Esophagus squamous epithelium (tissue), 4 donors: ENCODE results near the gene DOCK10.

Source experiments
- POLR2A ChIP-seq, 4 donors: fragments of 450-650 bp; IDR thresholded peaks; one replicate each; pipeline ENCODE4 v1.6.1; 2017; ENCODE audit warnings: antibody characterized with exemption in 4 of 4, mild to moderate bottlenecking in 4 of 4, moderate library complexity in 3 of 4
- TF ChIP-seq, protein P1 (sequence below), 6 experiments: fragments of 450-650 bp in 4 of 6; fragments of 200-600 bp in 2 of 6; sonication (generic) in 2 of 6; IDR thresholded peaks; one replicate each; pipeline ENCODE4 v1.5.1; 2016 to 2019; ENCODE audit warnings: antibody characterized with exemption in 6 of 6, mild to moderate bottlenecking in 4 of 6, moderate library complexity in 4 of 6

GRCh38 chr2:224836263-224836662 lies 206.0 kb downstream of the DOCK10 start:
- TF ChIP-seq, protein P1, sequence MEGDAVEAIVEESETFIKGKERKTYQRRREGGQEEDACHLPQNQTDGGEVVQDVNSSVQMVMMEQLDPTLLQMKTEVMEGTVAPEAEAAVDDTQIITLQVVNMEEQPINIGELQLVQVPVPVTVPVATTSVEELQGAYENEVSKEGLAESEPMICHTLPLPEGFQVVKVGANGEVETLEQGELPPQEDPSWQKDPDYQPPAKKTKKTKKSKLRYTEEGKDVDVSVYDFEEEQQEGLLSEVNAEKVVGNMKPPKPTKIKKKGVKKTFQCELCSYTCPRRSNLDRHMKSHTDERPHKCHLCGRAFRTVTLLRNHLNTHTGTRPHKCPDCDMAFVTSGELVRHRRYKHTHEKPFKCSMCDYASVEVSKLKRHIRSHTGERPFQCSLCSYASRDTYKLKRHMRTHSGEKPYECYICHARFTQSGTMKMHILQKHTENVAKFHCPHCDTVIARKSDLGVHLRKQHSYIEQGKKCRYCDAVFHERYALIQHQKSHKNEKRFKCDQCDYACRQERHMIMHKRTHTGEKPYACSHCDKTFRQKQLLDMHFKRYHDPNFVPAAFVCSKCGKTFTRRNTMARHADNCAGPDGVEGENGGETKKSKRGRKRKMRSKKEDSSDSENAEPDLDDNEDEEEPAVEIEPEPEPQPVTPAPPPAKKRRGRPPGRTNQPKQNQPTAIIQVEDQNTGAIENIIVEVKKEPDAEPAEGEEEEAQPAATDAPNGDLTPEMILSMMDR (IDR thresholded peaks at IDR 0.05), result no peak
- TF ChIP-seq POLR2A (IDR thresholded peaks at IDR 0.05), result no peak
